K562 (cell line): ENCODE measurements around the gene USP7. TPM values are rescaled to one million over a fixed set of nuclear protein-coding genes. Genes with fewer than 3 reads are reported as not detected.

Experiments
- CHD4 ChIP-seq: fragments of 200-600 bp; sonication (generic); IDR thresholded peaks from 3 replicates; pipeline ENCODE4 v1.6.1; 2012; ENCODE audit warnings: low read depth, mild to moderate bottlenecking, mixed read lengths, low read length, inconsistent platforms; ENCODE audit not compliant: insufficient read depth, insufficient replicate concordance, poor library complexity, severe bottlenecking
- DMBX1 ChIP-seq: fragments of 250-450 bp; sonication (Bioruptor Pico); IDR thresholded peaks from 2 replicates; pipeline ENCODE4 v1.8.0; 2022; ENCODE audit warnings: inconsistent platforms, mild to moderate bottlenecking, moderate library complexity, borderline replicate concordance
- E2F3 ChIP-seq: fragments of 250-450 bp; sonication (Bioruptor Pico); IDR thresholded peaks from 2 replicates; pipeline ENCODE4 v1.4.0; 2020; ENCODE audit warnings: mild to moderate bottlenecking
- FOXJ3 ChIP-seq: sonication (generic); formaldehyde crosslinking; IDR thresholded peaks from 2 replicates; pipeline ENCODE4 v1.4.0; 2020; ENCODE audit warnings: mild to moderate bottlenecking, missing genetic modification reagents
- JUNB ChIP-seq: fragments of 450-650 bp; formaldehyde crosslinking; conservative IDR thresholded peaks from 2 replicates; pipeline ENCODE4 v1.4.0; 2020; ENCODE audit warnings: mild to moderate bottlenecking
- MAFK ChIP-seq: IDR thresholded peaks from 2 replicates; pipeline ENCODE4 v1.6.1; 2011; ENCODE audit warnings: low read length, improper control_type of control experiment
- MEF2D ChIP-seq: conservative IDR thresholded peaks from 2 replicates; pipeline ENCODE4 v1.6.1; 2016; ENCODE audit warnings: low read depth, missing genetic modification characterization, missing compliant biosample characterization
- MYC ChIP-seq, 2 experiments: fragments of 250-450 bp in 1 of 2; sonication (Bioruptor Pico) in 1 of 2; IDR thresholded peaks; 2 replicates each; pipeline versions ENCODE4 v1.5.1 to v1.6.1; 2012 to 2021; ENCODE audit warnings: low read depth in 2 of 2, borderline replicate concordance in 1 of 2, improper control_type of control experiment in 1 of 2, low read length in 1 of 2, mild to moderate bottlenecking in 1 of 2, moderate library complexity in 1 of 2
- POLR2AphosphoS2 ChIP-seq: IDR thresholded peaks from 2 replicates; pipeline ENCODE4 v1.6.1; 2012; ENCODE audit warnings: low read length, improper control_type of control experiment
- PRPF4 ChIP-seq: fragments of 200-400 bp; formaldehyde crosslinking; IDR thresholded peaks from one replicate; pipeline ENCODE4 v1.6.1; 2017; ENCODE audit warnings: low read length, low read depth, mild to moderate bottlenecking; ENCODE audit not compliant: insufficient read depth, poor library complexity, severe bottlenecking
- RBM17 ChIP-seq: fragments of 200-400 bp; formaldehyde crosslinking; IDR thresholded peaks from 2 replicates; pipeline ENCODE4 v1.6.1; 2017; ENCODE audit warnings: low read depth, mild to moderate bottlenecking, low read length, borderline replicate concordance
- RBM25 ChIP-seq: fragments of 200-400 bp; formaldehyde crosslinking; IDR thresholded peaks from 2 replicates; pipeline ENCODE4 v1.6.1; 2018; ENCODE audit warnings: low read length, low read depth, moderate library complexity; ENCODE audit not compliant: severe bottlenecking
- RUNX1 ChIP-seq: sonication (generic); IDR thresholded peaks from 2 replicates; pipeline ENCODE4 v1.6.1; 2016; ENCODE audit warnings: antibody characterized with exemption, low read depth
- SAFB2 ChIP-seq: fragments of 200-400 bp; formaldehyde crosslinking; IDR thresholded peaks from 2 replicates; pipeline ENCODE4 v1.6.1; 2018; ENCODE audit warnings: borderline replicate concordance, low read length, low read depth, moderate library complexity; ENCODE audit not compliant: severe bottlenecking
- SLC30A9 ChIP-seq: fragments of 250-450 bp; sonication (Bioruptor Pico); IDR thresholded peaks from 2 replicates; pipeline ENCODE4 v1.8.0; 2022; ENCODE audit warnings: mild to moderate bottlenecking, moderate library complexity
- SMARCA4 ChIP-seq: fragments of 450-650 bp; IDR thresholded peaks from 2 replicates; pipeline ENCODE4 v1.6.1; 2016
- SNIP1 ChIP-seq: fragments of 450-650 bp; IDR thresholded peaks from 2 replicates; pipeline ENCODE4 v1.7.1; 2017; ENCODE audit warnings: low read depth, mild to moderate bottlenecking
- THRA ChIP-seq: fragments of 450-650 bp; IDR thresholded peaks from 2 replicates; pipeline ENCODE4 v1.6.1; 2017; ENCODE audit warnings: mild to moderate bottlenecking, moderate library complexity
- THRAP3 ChIP-seq: fragments of 450-650 bp; IDR thresholded peaks from 2 replicates; pipeline ENCODE4 v1.6.1; 2016; ENCODE audit warnings: mild to moderate bottlenecking, inconsistent platforms, borderline replicate concordance
- U2AF2 ChIP-seq: fragments of 200-400 bp; formaldehyde crosslinking; optimal IDR thresholded peaks from 2 replicates; pipeline ENCODE3; 2017; ENCODE audit warnings: low read depth, mild to moderate bottlenecking, low read length
- ZNF408 ChIP-seq: fragments of 250-450 bp; sonication (Bioruptor Pico); IDR thresholded peaks from 2 replicates; pipeline ENCODE4 v1.4.0; 2020; ENCODE audit warnings: low read depth, mild to moderate bottlenecking, moderate library complexity
- ZNF444 ChIP-seq: fragments of 250-450 bp; sonication (Bioruptor Pico); IDR thresholded peaks from 2 replicates; pipeline ENCODE4 v1.4.0; 2020; ENCODE audit warnings: mild to moderate bottlenecking, moderate library complexity
- ZNF584 ChIP-seq: fragments of 200-800 bp; sonication (Bioruptor generic); IDR thresholded peaks from 2 replicates; pipeline ENCODE4 v1.6.1; 2016; ENCODE audit warnings: low read depth, mild to moderate bottlenecking, missing genetic modification characterization, missing compliant biosample characterization
- ZNF707 ChIP-seq: fragments of 250-450 bp; sonication (Bioruptor Pico); conservative IDR thresholded peaks from 2 replicates; pipeline ENCODE4 v1.8.0; 2022; ENCODE audit warnings: inconsistent platforms, mild to moderate bottlenecking, moderate library complexity
- ZNF717 ChIP-seq: fragments of 250-450 bp; sonication (Bioruptor Pico); IDR thresholded peaks from 2 replicates; pipeline ENCODE4 v1.5.0; 2021
- polyA plus RNA-seq, 8 experiments: library from polyadenylated mRNA; depleted of rRNA in 4 of 8; stranded (reverse) in 5 of 8; unstranded in 3 of 8; fragments of >200 nt; fragmentation: Nextera tagmentation in 2 of 8; fragmentation: Illumina TruSeq in 1 of 8; extraction: Ambion mirVana in 2 of 8; extraction: Trizol in 1 of 8; gene quantifications; 2 replicates each; pipeline versions ENCODE4 v1.2.1 to v1.2.3, GENCODE V29; 2011 to 2014; ENCODE audit warnings: inconsistent platforms in 1 of 8, missing spikeins in 1 of 8
- total RNA-seq, 7 experiments: library from RNA; depleted of rRNA in 6 of 7; stranded (reverse); fragments of >200 nt in 6 of 7; fragmentation: Illumina TruSeq in 2 of 7; extraction: Trizol in 2 of 7; gene quantifications; 2 replicates each; pipeline versions ENCODE4 v1.2.1 to v1.2.3, GENCODE V29; 2011 to 2021; ENCODE audit warnings: low replicate concordance in 1 of 7
- TF ChIP-seq, protein P1 (sequence below): sonication (generic); formaldehyde crosslinking; IDR thresholded peaks from 2 replicates; pipeline ENCODE4 v1.8.1; 2023; ENCODE audit warnings: mild to moderate bottlenecking, missing genetic modification reagents

The USP7 gene
- total and polyA plus RNA-seq, 9 of the 15 experiments (the other 6 are each of a cell fraction or from before 2014, with no cell fraction given): 17.1 to 145 (median 57.9) TPM

GRCh38 chr16:8868416-8869211, 95.1 kb downstream of the USP7 start, which contains the start of gene CARHSP1 (continued):
- no peak for TF ChIP-seq THRAP3
- TF ChIP-seq ZNF444 (CRISPR knock-in tag): no peak
- TF ChIP-seq ZNF408: no peak
- TF ChIP-seq FOXJ3 (CRISPR knock-in tag): no peak
- TF ChIP-seq JUNB (CRISPR knock-in tag): no peak
- TF ChIP-seq MEF2D: no peak
- no peak for TF ChIP-seq ZNF584
- TF ChIP-seq U2AF2: no peak
- TF ChIP-seq, protein P1, sequence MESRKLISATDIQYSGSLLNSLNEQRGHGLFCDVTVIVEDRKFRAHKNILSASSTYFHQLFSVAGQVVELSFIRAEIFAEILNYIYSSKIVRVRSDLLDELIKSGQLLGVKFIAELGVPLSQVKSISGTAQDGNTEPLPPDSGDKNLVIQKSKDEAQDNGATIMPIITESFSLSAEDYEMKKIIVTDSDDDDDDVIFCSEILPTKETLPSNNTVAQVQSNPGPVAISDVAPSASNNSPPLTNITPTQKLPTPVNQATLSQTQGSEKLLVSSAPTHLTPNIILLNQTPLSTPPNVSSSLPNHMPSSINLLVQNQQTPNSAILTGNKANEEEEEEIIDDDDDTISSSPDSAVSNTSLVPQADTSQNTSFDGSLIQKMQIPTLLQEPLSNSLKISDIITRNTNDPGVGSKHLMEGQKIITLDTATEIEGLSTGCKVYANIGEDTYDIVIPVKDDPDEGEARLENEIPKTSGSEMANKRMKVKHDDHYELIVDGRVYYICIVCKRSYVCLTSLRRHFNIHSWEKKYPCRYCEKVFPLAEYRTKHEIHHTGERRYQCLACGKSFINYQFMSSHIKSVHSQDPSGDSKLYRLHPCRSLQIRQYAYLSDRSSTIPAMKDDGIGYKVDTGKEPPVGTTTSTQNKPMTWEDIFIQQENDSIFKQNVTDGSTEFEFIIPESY (CRISPR knock-in tag): peak; percentile 43; the same call in 1 of the 2 replicates
- no peak for TF ChIP-seq SLC30A9 (CRISPR knock-in tag)
- TF ChIP-seq POLR2AphosphoS2: no peak
- TF ChIP-seq CHD4: no peak
- peak; percentile 52; the same call in 1 of the 2 replicates for TF ChIP-seq E2F3 (CRISPR knock-in tag)
- TF ChIP-seq SAFB2: no peak
- no peak for TF ChIP-seq MAFK
- TF ChIP-seq RBM25: no peak
- TF ChIP-seq SNIP1: no peak
- TF ChIP-seq DMBX1 (CRISPR knock-in tag): 0 out of 2 replicates have a peak, but pooled peaks have one; percentile 38
- TF ChIP-seq THRA: no peak
- no peak for TF ChIP-seq ZNF707 (CRISPR knock-in tag)
- TF ChIP-seq ZNF717 (CRISPR knock-in tag): no peak
- TF ChIP-seq RBM17: no peak
- TF ChIP-seq SMARCA4: 0 out of 2 replicates have a peak, but pooled peaks have one; percentile 8
- peak; percentile 31 for TF ChIP-seq PRPF4
- TF ChIP-seq MYC (IDR thresholded peaks at IDR 0.05; ENCODE audit: low read depth, low read length): peak; percentile 74
- TF ChIP-seq MYC (CRISPR knock-in tag; IDR thresholded peaks at IDR 0.05; ENCODE audit: borderline replicate concordance, low read depth): no peak
- no peak; the same call in 1 of the 2 replicates for TF ChIP-seq RUNX1
